ENCODE results near the gene VSIG8. TPM values are rescaled to one million over a fixed set of nuclear protein-coding genes. Genes with fewer than 3 reads are reported as not detected.

The VSIG8 gene
- total and polyA plus RNA-seq, 2 donors (not counting 1 experiment from before 2014, with no cell fraction given): not detected

GRCh38 chr1:159902541-159902940, 40.1 kb upstream of the VSIG8 start:
- H3K27ac Mint-ChIP-seq: no peak overlapping the region
- no peak for ATAC-seq (ENCODE audit: low read depth)
- no peaks in the 10 kb centered on the region for H3K27me3 Mint-ChIP-seq
- Histone ChIP-seq H3K27me3 (replicated peaks in 1 of 4; ENCODE audit: control extremely low read depth in 1 of 4, control insufficient read depth in 3 of 4, insufficient read depth in 4 of 4, low read length in 3 of 4) (peaks cover 0 to 4% (median 0%) of the 10 kb centered on the region in 4 experiments), H3K79me2 (ENCODE audit: control insufficient read depth, insufficient read depth, low read length) (no peaks in the 10 kb centered on the region), H3K36me3 (replicated peaks in 1 of 2; ENCODE audit: control extremely low read depth in 1 of 2, control insufficient read depth in 1 of 2, extremely low read depth in 1 of 2, insufficient read depth in 2 of 2, low read length in 1 of 2) (no peaks in the 10 kb centered on the region), H3K4me1 (ENCODE audit: control insufficient read depth in 2 of 2, insufficient read depth in 2 of 2, low read length in 2 of 2) (peaks cover 9 to 11% of the 10 kb centered on the region in 2 donors), H3K27ac (ENCODE audit: low read length in 2 of 2) (no peak overlapping the region), H3K4me2 (replicated peaks; ENCODE audit: low read depth, low read length, poor library complexity, severe bottlenecking) (no peak overlapping the region), H3K9ac (ENCODE audit: low read length) (no peak overlapping the region), H2AFZ (ENCODE audit: insufficient read depth, low read depth, low read length, poor library complexity, severe bottlenecking) (no peak overlapping the region), H3K9me3 (ENCODE audit: control extremely low read depth in 1 of 3, control insufficient read depth in 2 of 3, insufficient read depth in 1 of 3, low read length in 2 of 3) (peaks cover 0 to 3% (median 0%) of the 10 kb centered on the region in 3 donors), H3K4me3 (ENCODE audit: control extremely low read depth in 1 of 5, extremely low read depth in 1 of 5, insufficient read depth in 1 of 5, low read depth in 2 of 5, low read length in 4 of 5) (no peak overlapping the region), H4K20me1 (ENCODE audit: control insufficient read depth, insufficient read depth, low read length, poor library complexity, severe bottlenecking) (no peaks in the 10 kb centered on the region)
- peaks cover 15% of the 10 kb centered on the region for H3K4me1 Mint-ChIP-seq
- DNase-seq: no peak
- H3K9me3 Mint-ChIP-seq (ENCODE audit: insufficient read depth): no peaks in the 10 kb centered on the region
- intact Hi-C loops (cut with micrococcal nuclease): no loop called here
- H3K4me3 Mint-ChIP-seq: no peak overlapping the region
- ChIA-PET POLR2A (no interaction called here), CTCF (interaction anchor here (5.1 kb wide), 1 partner anchor 10 kb away, joined by 19 read pairs; no protein-coding TSS in a partner anchor)
- TF ChIP-seq EZH2 (IDR thresholded peaks at IDR 0.05; ENCODE audit: borderline replicate concordance, insufficient read depth, low read depth, low read length, poor library complexity, severe bottlenecking): no peak
- TF ChIP-seq CTCF (IDR thresholded peaks at IDR 0.05): no peak
- WGBS (ENCODE audit: insufficient coverage): 100% methylated on average over 3 of the region's 3 CpGs

GRCh38 chr1:159900755-159901360, 38.4 kb upstream of the VSIG8 start:
- intact Hi-C loops (cut with micrococcal nuclease): no loop called here
- H4K20me1 ChIP-seq (ENCODE audit: control insufficient read depth, insufficient read depth, low read length, poor library complexity, severe bottlenecking): no peaks in the 10 kb centered on the region
- H3K4me1 ChIP-seq (ENCODE audit: control insufficient read depth in 2 of 2, insufficient read depth in 2 of 2, low read length in 2 of 2): peaks cover 9 to 11% of the 10 kb centered on the region in 2 donors
- H3K27ac ChIP-seq (ENCODE audit: low read length in 2 of 2): no peak overlapping the region
- CTCF ChIA-PET: no interaction called here
- peaks cover 0 to 3% (median 0%) of the 10 kb centered on the region in 3 donors for H3K9me3 ChIP-seq (ENCODE audit: control extremely low read depth in 1 of 3, control insufficient read depth in 2 of 3, insufficient read depth in 1 of 3, low read length in 2 of 3)
- no peak overlapping the region for H3K4me3 Mint-ChIP-seq
- DNase-seq (no peak), ATAC-seq (ENCODE audit: low read depth) (no peak)
- TF ChIP-seq EZH2 (IDR thresholded peaks at IDR 0.05; ENCODE audit: borderline replicate concordance, insufficient read depth, low read depth, low read length, poor library complexity, severe bottlenecking) (no peak), CTCF (IDR thresholded peaks at IDR 0.05) (no peak)
- WGBS (ENCODE audit: insufficient coverage): 90% methylated on average over 1 of the region's 2 CpGs
- peaks cover 0 to 4% (median 0%) of the 10 kb centered on the region in 4 experiments for H3K27me3 ChIP-seq (replicated peaks in 1 of 4; ENCODE audit: control extremely low read depth in 1 of 4, control insufficient read depth in 3 of 4, insufficient read depth in 4 of 4, low read length in 3 of 4)
- POLR2A ChIA-PET: interaction anchor here (0.8 kb wide), 1 partner anchor 23 kb away, joined by 5 read pairs; no protein-coding TSS in a partner anchor
- no peak overlapping the region for H3K4me3 ChIP-seq (ENCODE audit: control extremely low read depth in 1 of 5, extremely low read depth in 1 of 5, insufficient read depth in 1 of 5, low read depth in 2 of 5, low read length in 4 of 5)
- H3K4me1 Mint-ChIP-seq: peaks cover 15% of the 10 kb centered on the region
- H3K27me3 Mint-ChIP-seq: no peaks in the 10 kb centered on the region
- H3K36me3 ChIP-seq (replicated peaks in 1 of 2; ENCODE audit: control extremely low read depth in 1 of 2, control insufficient read depth in 1 of 2, extremely low read depth in 1 of 2, insufficient read depth in 2 of 2, low read length in 1 of 2): no peaks in the 10 kb centered on the region
- no peak overlapping the region for H3K27ac Mint-ChIP-seq
- no peaks in the 10 kb centered on the region for H3K9me3 Mint-ChIP-seq (ENCODE audit: insufficient read depth)
- H3K79me2 ChIP-seq (ENCODE audit: control insufficient read depth, insufficient read depth, low read length): no peaks in the 10 kb centered on the region
- no peak overlapping the region for H3K9ac ChIP-seq (ENCODE audit: low read length)
- H2AFZ ChIP-seq (ENCODE audit: insufficient read depth, low read depth, low read length, poor library complexity, severe bottlenecking): no peak overlapping the region
- H3K4me2 ChIP-seq (replicated peaks; ENCODE audit: low read depth, low read length, poor library complexity, severe bottlenecking): no peak overlapping the region
